Measurements from ENCODE around the gene RGS3.

The RGS3 gene

DNA sequence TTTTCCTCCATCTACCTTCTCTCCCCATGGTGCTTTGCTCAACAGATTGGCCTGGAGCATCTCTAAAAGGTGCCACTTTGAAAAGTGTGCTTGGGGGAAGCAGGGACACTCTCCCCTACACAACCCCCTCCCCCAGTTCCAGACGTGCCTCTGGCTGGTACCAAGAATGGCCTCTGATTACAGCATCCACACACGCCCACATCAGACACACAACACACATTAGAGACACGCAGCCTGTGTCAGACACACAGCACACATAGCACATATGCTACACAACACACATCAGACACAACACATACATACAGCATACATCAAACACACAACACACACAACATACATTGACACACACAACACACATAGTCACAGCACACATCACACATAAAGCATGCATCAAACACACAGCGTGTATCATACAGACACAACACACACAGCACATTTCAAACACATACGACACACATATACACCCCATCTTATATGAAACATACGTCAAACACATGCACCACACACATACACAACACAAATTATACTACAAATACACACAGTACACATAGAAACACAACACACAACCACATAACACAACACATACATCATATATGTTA lies 150.4 kb downstream of the RGS3 start:
- FAIRE-seq = no peak
- DNase-seq (ENCODE audit: insufficient read length, low spot score) = no peak

DNA sequence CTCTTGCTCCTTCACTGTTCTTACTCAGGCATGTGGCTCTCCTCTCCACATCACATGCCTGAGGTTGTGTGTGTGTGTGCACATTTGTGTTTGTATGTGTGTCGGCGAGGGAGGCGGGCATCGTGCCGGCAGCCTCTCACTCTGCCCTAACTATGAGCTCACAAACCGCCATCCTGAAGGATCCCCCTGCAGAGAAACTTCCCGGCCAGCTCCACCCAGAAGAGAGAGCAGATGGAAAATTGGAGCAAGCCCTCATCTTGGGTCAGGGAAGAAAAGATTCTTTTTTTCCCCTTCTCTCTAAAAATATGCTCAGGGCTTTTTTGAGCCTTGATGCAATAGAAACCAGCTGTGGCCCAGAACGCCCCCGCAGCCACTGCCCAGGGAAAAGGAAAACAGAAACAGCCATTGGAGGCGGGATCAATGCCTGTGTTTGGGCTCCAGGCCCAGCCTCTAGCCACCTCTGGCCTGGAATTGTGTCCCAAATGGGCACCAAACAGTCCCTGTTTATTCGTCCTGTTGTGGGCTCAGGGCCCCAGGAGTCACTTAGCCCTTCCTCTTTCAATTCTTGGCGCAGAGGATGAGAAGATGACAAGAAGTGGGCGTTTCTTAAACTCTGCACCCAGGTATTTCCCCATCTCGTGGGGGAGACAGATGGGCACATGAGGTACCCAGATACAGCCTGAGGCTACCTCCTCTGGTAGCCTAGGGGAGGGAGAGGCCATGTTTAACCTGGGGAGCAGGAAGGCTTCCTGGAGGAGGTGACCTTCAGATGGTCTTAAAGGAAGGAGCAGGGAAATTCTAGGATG lies 151.5 kb downstream of the RGS3 start:
- no peak for DNase-seq (ENCODE audit: insufficient read length, low spot score)
- FAIRE-seq = peak; percentile 71

DNA sequence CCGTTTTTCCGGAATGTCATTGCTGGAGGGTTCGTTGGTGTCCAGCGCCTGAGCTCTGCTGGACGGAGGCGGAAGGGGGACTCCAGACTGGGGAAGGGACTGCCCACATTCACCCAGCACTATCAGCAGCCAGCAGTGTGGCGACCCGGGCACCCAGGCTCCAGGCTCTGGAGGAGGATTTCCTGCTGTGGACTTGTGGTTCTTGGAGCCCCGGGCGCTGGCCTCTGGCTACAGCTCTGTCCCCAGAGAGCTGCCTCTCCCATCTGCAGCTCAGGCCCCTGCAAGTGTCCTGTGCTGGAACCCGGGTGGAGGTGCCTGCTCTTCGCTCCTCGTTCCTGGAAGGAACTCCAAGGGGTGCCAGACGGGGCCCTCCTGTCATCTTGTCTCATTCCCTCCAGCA lies 152.6 kb downstream of the RGS3 start:
- DNase-seq (ENCODE audit: insufficient read length, low spot score) (no peak), FAIRE-seq (no peak)

DNA sequence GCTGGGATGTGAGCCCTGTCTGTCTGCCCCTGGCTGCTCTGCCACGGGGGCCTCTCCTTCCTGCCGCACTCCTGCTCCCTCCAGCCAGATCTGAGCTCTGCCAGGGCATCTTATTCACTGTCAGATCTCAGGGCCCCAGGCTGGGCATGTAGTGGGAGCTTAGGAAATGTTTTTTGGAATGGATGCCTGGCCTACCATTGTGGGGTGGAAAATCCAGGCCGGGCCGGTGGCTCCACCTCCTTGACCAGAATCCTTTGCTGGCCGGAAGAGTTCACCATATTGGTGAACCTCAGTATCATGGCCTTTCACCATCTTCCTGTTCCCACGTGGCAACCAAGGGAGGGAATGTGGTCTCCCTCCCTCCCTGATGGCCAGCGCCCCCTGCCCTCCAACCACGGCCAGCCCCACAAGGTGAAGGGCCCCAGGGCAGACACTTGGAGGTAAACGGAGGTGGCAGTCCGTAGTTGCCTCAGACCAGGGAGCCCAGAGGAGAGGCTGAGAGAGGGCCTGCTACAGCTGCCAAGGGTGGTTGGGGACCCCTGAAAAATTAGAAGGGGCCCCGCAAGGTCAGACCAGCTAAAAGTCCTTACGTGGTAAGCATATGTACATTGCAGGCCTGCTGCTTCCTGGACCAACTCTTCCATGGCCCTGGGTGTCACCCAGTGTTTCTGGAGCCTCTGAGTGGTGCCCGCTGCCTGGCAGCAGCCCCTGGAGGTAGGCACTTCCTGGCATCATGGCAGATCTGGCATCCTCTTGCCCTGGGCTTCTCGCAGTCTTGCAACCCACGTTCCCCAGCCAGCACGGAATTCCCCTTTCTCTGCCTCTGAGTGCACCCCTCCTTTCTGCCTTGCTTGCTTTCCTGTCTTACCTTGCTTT lies 153.3 kb downstream of the RGS3 start:
- no peak for DNase-seq (ENCODE audit: insufficient read length, low spot score)
- no peak for FAIRE-seq

DNA sequence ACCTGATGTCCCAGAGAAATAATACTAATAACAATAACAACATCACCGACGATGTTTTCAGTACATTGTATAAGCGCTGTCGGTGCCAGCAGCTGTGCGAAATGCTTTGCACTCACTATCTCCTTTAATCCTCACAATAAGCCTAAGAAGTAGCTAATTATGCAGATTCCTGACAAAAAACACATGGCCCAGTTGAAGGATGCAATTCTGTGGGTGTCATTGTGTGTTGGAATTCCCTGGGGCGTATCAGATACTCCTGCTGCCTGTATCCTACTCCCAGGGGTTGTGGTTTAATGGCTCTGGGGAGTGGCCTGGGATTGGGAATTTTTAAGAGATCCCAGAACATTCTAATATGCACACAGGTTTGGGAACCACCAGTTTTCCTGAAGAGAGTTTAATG lies 154.0 kb downstream of the RGS3 start:
- FAIRE-seq (no peak), DNase-seq (ENCODE audit: insufficient read length, low spot score) (no peak)

DNA sequence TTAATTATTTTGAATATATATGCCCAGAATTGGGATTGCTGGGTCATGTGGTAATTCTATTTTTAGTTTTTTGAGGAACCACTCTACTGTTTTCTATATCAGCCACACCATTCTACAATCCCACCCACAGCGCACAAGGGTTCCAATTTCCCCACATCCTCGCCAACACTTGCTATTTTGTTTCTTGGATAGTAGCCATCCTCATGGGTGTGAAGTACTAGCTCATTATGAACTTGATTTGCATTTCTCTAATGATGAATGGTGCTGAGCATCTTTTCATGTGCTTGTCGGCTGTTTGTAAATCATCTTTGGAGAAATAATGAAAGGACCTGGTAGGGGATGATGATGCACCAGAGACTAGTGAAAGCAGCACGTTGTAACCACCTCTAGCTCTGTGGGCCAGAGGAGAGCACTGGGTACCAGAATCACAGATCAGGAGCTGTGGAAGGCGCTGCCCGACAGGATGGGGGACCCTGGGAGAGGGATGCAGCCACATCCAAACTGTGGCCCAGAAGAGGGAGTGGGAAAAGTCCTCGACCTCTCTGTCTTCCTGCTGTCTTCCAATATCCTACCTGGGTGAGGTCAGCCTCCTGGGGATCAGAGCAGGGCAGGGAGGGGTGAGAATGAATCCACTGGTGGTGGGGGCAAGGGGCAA lies 155.4 kb downstream of the RGS3 start:
- DNase-seq (ENCODE audit: insufficient read length, low spot score) (no peak), FAIRE-seq (no peak)

DNA sequence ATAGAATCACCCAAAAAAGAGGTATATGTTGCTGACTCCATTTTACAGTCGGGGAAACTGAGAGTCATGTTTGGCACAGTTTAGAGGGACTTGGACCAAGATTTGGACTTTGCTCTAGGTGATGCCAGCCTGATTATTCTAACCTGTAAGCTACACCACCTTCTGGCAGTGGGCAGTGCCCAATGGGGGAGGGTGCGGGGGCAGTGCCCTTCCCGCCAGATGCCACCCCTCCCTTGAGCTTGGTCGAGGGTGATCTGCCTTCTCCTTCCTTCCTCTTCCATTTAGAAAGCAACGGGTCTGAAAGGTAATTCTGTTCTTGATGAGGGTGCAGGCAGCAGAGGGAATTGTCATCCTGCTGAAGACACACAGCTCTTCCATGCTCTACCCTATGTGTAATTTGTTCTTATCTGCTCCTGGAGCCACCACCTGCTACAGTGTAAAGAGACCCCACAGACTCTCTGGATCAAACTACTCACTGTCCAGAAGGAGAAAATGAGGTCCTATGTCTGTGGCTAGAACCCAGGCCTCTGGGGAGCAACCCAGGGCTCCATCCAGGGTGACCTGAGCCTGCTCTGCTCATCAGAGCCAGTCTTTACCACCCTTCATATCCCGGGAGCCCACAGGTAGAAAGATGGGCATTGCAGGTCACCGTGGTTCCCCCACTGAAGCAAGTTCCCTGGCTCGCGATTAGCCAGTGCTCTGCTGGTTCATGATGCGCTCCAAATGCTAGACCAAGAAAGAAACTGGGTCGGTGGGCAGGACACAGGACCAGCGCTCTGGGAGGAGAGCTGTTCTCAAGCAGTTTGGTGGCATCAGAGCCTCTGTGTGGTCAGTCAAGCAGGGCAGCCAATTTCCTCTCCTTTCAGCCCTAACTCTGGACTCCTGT lies 156.2 kb downstream of the RGS3 start:
- DNase-seq (ENCODE audit: insufficient read length, low spot score) (no peak), FAIRE-seq (no peak)

DNA sequence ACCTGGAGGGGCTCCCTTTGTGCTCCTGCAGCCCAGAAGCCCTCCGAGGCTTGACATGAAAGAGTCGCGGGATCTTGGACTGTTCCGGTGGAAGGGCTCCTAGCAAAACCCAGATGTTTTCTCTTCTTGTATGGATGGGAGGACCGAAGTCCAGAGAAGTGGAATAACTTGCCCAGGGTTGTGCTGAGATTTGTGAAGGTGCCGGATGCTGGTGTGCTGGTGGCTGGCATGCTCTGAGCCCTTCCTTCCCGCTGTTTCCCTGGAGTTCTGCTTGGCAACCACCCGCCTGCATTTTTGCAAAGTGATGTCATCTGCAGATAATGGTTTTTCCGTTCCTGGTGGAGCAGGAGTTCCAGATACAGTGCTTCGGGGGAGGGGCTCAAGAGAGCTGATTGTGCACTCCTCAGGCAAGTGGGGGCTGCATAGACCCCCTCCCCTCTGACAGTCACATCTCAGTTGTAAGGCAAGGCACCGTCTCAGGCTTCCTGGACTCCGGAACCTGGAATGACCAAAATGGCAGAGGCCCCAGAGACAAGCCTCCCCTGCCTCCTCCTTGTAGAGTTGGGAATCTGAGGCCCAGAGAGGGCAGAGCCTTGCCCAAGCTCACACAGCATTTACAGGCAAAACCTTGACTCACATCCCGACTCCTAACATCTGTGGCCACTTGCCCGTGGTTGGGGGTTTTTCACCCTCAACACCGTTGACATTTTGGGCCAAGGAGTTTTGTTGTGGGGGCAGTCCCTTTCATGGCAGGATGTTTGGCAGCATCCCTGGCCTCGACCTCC lies 157.0 kb downstream of the RGS3 start:
- FAIRE-seq = no peak
- no peak for DNase-seq (ENCODE audit: insufficient read length, low spot score)

DNA sequence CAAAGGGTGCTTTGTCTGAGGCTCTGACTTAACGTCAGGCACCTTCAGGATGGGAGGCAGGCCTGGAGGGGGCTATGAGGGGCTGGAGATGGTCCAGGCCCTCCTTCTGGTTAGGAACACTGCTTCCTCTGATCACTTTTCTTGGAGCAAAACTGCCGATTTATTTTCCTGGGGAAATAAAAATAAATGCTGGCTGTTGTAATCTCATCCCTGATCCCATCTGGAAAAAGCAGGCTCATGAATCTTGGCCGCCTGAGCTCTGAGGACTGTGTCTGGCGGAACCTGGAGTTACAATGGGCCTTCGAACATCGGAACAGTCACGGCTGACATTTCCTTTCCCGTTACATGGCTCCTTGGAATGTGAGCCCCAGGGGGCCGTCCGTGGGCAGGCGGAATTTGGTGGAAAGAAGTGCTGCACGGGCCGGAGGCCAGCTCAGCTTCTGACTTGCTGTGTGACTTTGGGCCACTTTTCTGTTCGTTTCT lies 157.8 kb downstream of the RGS3 start:
- DNase-seq (ENCODE audit: insufficient read length, low spot score) = no peak
- no peak for FAIRE-seq

DNA sequence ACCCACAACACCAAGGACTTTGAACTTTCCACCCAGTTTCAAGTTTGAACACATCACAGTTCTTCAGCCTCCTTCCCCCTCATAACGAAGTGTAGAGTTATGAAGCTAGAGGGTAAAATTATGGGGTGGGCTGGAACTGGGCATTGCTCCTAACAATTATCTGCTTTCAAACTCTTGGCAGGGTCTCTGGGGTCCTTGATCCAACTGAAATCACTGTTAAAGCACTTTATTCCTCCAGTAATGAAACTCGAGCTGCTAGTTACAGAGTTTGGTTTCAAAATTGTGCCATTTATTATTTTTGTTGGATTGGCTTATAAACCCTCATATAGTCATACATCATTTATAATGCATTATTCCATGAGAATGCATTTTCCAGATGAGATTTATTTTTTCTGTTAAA lies 158.5 kb downstream of the RGS3 start:
- FAIRE-seq (peak; percentile 8), DNase-seq (ENCODE audit: insufficient read length, low spot score) (no peak)

DNA sequence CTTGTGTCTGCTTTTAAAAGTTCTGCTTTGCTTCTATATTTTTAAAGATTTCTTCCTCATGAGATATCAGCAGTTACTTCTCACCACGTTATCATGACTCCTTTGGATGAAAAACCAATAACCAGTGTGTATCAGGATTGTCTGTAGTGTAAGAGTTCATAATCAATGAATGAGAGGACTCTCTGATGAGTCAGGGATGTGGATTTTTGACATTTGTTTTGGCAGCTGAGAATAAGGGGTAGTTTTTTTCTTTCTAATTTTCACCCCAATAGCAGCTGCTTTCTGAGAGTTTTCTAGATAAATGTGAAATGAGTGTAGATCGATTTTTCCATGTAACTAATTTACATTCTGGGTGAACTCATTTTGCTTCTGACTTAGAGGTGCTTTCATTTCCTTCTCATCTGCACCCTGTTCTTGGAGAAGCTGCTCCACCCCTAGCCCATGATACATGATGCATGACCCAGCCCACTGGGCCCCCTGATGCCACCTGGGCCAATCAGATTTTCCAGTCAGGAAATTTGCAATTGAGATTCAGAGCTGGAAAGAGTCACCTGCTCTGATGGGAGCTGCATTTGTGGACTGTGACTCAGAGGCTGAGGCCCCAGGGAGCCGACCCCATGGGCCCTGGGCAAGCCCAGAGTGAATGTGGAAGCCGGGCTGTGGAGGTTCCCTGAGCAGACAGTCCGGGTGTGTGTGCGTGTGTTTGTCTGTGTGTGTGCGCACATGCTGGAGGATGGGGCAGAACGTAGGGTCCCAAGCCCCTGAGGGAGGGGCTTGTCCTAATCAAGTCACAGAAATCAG lies 159.3 kb downstream of the RGS3 start:
- FAIRE-seq = peak; percentile 83
- DNase-seq (ENCODE audit: insufficient read length, low spot score) = peak; percentile 40

DNA sequence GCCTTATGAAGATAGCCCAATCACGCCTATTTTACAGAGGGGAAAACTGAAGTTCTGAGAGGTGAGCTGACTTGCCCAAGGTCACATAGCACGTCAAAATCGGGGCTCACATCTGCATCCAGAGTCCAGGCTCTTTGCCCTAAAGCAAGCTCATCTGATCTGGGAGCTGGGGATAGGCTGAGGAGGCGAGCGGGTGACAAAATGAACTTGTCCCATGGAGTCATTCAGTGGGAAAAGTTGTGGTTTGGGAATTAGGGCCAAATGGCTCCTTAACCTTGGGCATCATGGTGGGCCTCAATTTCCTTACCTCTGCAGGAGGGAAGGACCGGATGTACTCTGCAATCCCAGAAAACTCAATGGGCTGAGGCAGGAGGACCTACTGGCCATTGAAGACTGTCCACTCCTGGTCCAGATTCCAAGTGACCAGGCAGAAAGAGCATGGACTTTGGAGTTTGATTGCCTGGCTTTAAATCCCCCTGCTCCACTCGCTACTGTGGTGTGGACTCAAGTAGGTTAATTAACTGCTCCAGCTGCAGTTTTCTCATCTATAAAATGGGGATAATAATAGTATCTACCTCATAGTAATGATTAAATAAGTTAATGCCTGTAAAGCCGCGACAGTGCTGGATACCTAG lies 160.4 kb downstream of the RGS3 start:
- DNase-seq (ENCODE audit: insufficient read length, low spot score) = no peak
- FAIRE-seq = no peak

DNA sequence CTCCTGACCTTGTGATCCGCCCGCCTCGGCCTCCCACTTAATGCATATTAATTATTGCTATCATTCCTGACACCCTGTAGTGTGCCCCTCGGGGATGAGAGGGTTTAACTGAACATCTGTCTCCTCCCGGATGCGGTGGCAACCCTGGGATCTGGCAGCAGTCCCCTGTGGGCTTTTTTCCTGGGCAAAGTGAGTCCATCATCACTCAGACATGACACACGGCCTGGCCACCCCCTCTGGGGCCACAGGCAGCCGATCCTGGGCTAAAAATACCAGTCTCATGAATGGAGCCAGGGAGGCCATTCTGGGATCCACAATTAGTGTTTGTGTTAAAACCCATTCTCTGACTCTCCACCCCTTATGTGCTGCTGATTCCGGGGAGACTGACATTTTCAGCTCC lies 161.2 kb downstream of the RGS3 start:
- DNase-seq (ENCODE audit: insufficient read length, low spot score) (no peak), FAIRE-seq (no peak)

DNA sequence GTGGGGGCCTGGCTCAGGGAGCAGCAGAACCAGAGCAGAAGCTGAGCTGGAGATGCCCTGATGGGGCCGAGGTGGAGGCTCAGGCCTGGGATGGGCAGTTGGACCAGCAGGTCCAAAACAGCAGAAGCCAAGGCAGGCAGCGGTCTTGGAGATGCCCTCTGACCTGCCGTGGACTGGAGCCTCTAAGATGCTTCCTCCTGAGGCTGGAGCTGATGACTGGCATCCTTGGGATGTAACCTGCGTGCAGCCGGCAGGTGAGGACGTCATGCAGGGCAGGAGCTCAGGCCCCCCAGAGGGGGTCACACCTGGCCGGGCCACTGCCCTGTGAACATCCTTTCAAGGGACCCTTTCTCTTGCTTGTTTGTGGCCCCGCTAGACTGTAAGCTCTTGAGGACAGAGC lies 162.0 kb downstream of the RGS3 start:
- FAIRE-seq = no peak
- DNase-seq (ENCODE audit: insufficient read length, low spot score) = no peak

DNA sequence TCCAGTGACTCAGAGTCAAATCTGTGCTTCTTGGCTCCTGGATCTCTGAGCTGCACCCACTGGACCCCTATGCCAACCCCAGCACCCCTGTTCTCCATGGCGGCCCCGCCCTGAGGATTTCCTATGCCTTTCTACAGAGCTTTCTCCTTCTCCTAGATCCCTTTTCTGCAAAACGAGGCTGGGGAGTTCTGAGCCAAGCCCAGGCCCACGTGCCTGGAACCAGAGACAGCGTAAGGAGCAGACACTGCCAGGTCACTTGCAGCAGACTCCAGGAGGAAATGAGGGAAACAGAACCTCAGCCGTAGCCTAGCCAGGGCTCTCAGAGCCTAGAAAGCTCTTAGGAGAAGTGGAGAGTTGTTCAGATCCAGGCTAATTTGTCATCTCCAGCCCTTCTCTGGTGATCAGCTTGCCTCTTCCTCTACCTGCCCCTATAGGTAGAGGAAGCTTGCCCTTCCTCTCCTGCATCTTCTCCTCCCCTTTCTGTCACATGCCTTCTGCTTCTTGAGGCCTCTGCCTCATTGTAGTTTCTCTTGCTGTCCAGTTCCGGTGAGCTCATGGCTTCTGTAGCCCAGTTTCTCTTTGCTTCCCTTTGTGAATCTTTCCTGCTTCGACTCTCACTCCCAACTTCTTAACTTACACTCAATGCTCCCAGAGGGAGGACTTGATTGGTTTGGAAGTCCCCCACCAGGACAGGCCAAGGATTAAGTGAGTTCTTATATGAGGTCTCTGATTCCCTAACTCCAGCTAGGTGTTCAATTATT lies 163.4 kb downstream of the RGS3 start:
- no peak for DNase-seq (ENCODE audit: insufficient read length, low spot score)
- no peak for FAIRE-seq

DNA sequence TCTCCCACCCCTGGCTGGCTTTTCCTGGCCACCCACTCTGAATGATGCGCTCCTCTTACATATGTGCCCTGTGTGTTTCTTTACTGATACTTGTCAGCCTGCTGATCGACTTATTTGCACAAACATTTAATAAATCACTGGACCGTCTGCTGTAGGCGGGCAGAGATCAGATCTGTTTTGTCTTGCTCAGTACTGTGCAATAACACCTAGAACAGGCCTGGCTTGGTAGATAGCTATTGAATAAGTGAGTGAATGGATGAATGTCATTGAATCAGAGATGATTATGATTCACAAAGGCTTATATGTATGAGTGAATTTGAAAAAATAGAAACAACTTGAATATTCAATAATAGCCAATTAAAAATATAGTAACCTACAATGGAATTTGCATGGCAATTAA lies 165.1 kb downstream of the RGS3 start:
- FAIRE-seq (no peak), DNase-seq (ENCODE audit: insufficient read length, low spot score) (no peak)

Measured in GM19239 (cell line).